OCI-LY1 (cell line): ENCODE results near the gene PRUNE2.

ENCODE experiments used
- CTCF ChIP-seq: fragments of 200-600 bp; sonication (generic), shearing (Covaris generic); IDR thresholded peaks from 2 replicates; pipeline ENCODE4 v1.5.1; 2017; ENCODE audit warnings: mild to moderate bottlenecking, antibody characterized with exemption, low read length, moderate library complexity, mixed read lengths
- EZH2 ChIP-seq: fragments of 200-600 bp; sonication (generic), shearing (Covaris generic); IDR thresholded peaks from 2 replicates; pipeline ENCODE4 v1.8.0; 2017; ENCODE audit warnings: borderline replicate concordance, mixed run types, mild to moderate bottlenecking, antibody characterized with exemption, low read length, moderate library complexity, mixed read lengths

GRCh38 chr9:76652894-76653293, 253.0 kb downstream of the PRUNE2 start:
- TF ChIP-seq CTCF (no peak), EZH2 (no peak)
